ENCODE results near the gene KIF17.

GRCh38 chr1:20751462-20751990 is 33.7 kb upstream of the KIF17 start:
- TF ChIP-seq, protein P1, sequence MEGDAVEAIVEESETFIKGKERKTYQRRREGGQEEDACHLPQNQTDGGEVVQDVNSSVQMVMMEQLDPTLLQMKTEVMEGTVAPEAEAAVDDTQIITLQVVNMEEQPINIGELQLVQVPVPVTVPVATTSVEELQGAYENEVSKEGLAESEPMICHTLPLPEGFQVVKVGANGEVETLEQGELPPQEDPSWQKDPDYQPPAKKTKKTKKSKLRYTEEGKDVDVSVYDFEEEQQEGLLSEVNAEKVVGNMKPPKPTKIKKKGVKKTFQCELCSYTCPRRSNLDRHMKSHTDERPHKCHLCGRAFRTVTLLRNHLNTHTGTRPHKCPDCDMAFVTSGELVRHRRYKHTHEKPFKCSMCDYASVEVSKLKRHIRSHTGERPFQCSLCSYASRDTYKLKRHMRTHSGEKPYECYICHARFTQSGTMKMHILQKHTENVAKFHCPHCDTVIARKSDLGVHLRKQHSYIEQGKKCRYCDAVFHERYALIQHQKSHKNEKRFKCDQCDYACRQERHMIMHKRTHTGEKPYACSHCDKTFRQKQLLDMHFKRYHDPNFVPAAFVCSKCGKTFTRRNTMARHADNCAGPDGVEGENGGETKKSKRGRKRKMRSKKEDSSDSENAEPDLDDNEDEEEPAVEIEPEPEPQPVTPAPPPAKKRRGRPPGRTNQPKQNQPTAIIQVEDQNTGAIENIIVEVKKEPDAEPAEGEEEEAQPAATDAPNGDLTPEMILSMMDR (IDR thresholded peaks at IDR 0.05; ENCODE audit: low read depth, low read length, poor library complexity, severe bottlenecking), result no peak
- TF ChIP-seq EZH2phosphoT487 (IDR thresholded peaks at IDR 0.05; ENCODE audit: borderline replicate concordance, low read length), result no peak

All from DOHH2 (cell line).